ENCODE data around the gene RICTOR.

DNA sequence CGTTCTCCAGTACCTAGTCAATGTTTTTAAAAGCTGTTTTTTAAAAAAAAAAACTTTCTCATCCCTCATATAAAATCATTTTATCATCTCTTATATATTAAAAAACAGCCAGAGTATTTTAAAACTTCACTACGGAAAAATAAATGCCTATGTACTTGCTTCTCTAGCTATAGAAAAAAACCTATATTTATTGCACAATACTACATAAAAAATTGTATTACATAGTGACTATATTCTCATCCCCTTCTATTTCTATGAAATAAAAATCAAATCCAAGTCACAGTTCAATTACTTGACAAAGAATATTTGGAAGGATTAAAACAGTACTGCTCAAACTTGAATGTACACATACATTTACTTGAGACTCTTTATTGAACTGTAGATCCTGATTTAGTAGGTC, 56.7 kb downstream of the RICTOR start:
- TF ChIP-seq, protein P1, sequence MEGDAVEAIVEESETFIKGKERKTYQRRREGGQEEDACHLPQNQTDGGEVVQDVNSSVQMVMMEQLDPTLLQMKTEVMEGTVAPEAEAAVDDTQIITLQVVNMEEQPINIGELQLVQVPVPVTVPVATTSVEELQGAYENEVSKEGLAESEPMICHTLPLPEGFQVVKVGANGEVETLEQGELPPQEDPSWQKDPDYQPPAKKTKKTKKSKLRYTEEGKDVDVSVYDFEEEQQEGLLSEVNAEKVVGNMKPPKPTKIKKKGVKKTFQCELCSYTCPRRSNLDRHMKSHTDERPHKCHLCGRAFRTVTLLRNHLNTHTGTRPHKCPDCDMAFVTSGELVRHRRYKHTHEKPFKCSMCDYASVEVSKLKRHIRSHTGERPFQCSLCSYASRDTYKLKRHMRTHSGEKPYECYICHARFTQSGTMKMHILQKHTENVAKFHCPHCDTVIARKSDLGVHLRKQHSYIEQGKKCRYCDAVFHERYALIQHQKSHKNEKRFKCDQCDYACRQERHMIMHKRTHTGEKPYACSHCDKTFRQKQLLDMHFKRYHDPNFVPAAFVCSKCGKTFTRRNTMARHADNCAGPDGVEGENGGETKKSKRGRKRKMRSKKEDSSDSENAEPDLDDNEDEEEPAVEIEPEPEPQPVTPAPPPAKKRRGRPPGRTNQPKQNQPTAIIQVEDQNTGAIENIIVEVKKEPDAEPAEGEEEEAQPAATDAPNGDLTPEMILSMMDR (IDR thresholded peaks at IDR 0.05), result no peak
- no peak for TF ChIP-seq EP300 (IDR thresholded peaks at IDR 0.05)

Measured in ovary (tissue), 3 donors.